T47D (cell line): ENCODE results near the gene ANKRD24.

Experiments
- DNase-seq, 2 experiments: peaks; one replicate each; pipeline versions ENCODE4 v3.0.0 to v3.0.0-alpha.2; 2011 to 2012; ENCODE audit warnings: low read depth in 1 of 2, low spot score in 1 of 2
- JUND ChIP-seq: IDR thresholded peaks from 2 replicates; pipeline ENCODE4 v1.6.1; 2012; ENCODE audit warnings: low read depth
- in situ Hi-C: cut with HindIII; loops from 2 replicates; pipeline ENCODE4 v1.10.0; 2016; ENCODE audit warnings: low sequenced_read_pairs, low pct_unique_long_range_greater_than_20kb

ANKRD24 gene

GRCh38 chr19:4197228-4197624, 14.7 kb downstream of the ANKRD24 start:
- in situ Hi-C loops: no loop called here
- no peak for TF ChIP-seq JUND
- no peak for DNase-seq

GRCh38 chr19:4197625-4198466, 15.4 kb downstream of the ANKRD24 start:
- no peak for DNase-seq
- in situ Hi-C loops: no loop called here
- no peak for TF ChIP-seq JUND

GRCh38 chr19:4198467-4199126, 16.1 kb downstream of the ANKRD24 start:
- TF ChIP-seq JUND: no peak

GRCh38 chr19:4199699-4200293, 17.3 kb downstream of the ANKRD24 start:
- peak; percentile 42 to 58 for DNase-seq
- in situ Hi-C loops: no loop called here
- TF ChIP-seq JUND: no peak

More at GRCh38 chr19:4198467-4199126, 16.1 kb downstream of the ANKRD24 start:
- DNase-seq: no peak
- in situ Hi-C loops: no loop called here

- in situ Hi-C loops: no loop called here
- TF ChIP-seq JUND: no peak
- DNase-seq: no peak
Observed at GRCh38 chr19:4200940-4201542, 18.6 kb downstream of the ANKRD24 start.

GRCh38 chr19:4201798-4202197, 19.3 kb downstream of the ANKRD24 start:
- DNase-seq: no peak
- in situ Hi-C loops: no loop called here
- TF ChIP-seq JUND: no peak

- no peak for TF ChIP-seq JUND
- DNase-seq: peak in 1 of 2 experiments; percentile 81
- in situ Hi-C loops: no loop called here
Observed at GRCh38 chr19:4206818-4207484, 24.5 kb downstream of the ANKRD24 start.

GRCh38 chr19:4208385-4209094, 26.1 kb downstream of the ANKRD24 start:
- in situ Hi-C loops: no loop called here
- TF ChIP-seq JUND: no peak
- peak; percentile 60 to 86 for DNase-seq

GRCh38 chr19:4210166-4210731, 27.8 kb downstream of the ANKRD24 start:
- in situ Hi-C loops: no loop called here
- TF ChIP-seq JUND: no peak
- DNase-seq: no peak

GRCh38 chr19:4213116-4213515, 30.6 kb downstream of the ANKRD24 start:
- no peak for TF ChIP-seq JUND
- in situ Hi-C loops: no loop called here
- DNase-seq: no peak

GRCh38 chr19:4215807-4216206, 33.3 kb downstream of the ANKRD24 start:
- TF ChIP-seq JUND: no peak
- in situ Hi-C loops: no loop called here
- DNase-seq: no peak
